Sigmoid colon (tissue), 4 donors: ENCODE results near the gene CCDC172.

Source experiments
- EP300 ChIP-seq, 4 donors: sonication (generic); formaldehyde crosslinking; IDR thresholded peaks; one replicate each; pipeline ENCODE4 v1.6.1; 2017; ENCODE audit warnings: antibody characterized with exemption in 4 of 4
- POLR2A ChIP-seq, 2 donors: fragments of 450-650 bp; IDR thresholded peaks; one replicate each; pipeline ENCODE4 v1.6.1; 2016; ENCODE audit warnings: antibody characterized with exemption in 2 of 2, mild to moderate bottlenecking in 2 of 2, moderate library complexity in 2 of 2
- POLR2AphosphoS5 ChIP-seq, 4 donors: sonication (generic); formaldehyde crosslinking; IDR thresholded peaks; one replicate each; pipeline ENCODE4 v1.6.1; 2017; ENCODE audit warnings: antibody characterized with exemption in 4 of 4
- TF ChIP-seq, protein P1 (sequence below), 4 experiments: fragments of 450-650 bp in 3 of 4; fragments of 200-600 bp in 1 of 4; IDR thresholded peaks; one replicate each; pipeline ENCODE4 v1.5.1; 2016 to 2019; ENCODE audit warnings: antibody characterized with exemption in 4 of 4, mild to moderate bottlenecking in 3 of 4, moderate library complexity in 2 of 4

DNA sequence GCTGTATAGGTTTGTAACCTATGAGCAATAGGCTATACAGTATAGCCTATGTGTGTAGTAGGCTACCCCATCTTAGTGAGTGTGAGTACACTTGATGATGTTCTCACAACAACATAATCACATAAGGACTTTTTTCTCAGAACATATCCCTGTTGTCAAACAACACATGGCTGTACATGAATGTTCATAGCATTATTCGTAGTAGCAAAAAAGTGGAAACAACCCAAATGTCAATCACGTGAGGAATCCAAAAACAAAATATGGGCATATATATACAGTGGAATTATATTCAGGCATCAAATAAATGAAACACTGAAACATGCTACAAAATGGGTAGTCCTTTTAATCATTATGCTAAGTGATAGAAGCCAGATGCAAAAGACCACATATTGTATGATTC is 31.1 kb downstream of the CCDC172 start:
- TF ChIP-seq, protein P1, sequence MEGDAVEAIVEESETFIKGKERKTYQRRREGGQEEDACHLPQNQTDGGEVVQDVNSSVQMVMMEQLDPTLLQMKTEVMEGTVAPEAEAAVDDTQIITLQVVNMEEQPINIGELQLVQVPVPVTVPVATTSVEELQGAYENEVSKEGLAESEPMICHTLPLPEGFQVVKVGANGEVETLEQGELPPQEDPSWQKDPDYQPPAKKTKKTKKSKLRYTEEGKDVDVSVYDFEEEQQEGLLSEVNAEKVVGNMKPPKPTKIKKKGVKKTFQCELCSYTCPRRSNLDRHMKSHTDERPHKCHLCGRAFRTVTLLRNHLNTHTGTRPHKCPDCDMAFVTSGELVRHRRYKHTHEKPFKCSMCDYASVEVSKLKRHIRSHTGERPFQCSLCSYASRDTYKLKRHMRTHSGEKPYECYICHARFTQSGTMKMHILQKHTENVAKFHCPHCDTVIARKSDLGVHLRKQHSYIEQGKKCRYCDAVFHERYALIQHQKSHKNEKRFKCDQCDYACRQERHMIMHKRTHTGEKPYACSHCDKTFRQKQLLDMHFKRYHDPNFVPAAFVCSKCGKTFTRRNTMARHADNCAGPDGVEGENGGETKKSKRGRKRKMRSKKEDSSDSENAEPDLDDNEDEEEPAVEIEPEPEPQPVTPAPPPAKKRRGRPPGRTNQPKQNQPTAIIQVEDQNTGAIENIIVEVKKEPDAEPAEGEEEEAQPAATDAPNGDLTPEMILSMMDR (IDR thresholded peaks at IDR 0.05): no peak
- no peak for TF ChIP-seq EP300 (IDR thresholded peaks at IDR 0.05)
- TF ChIP-seq POLR2AphosphoS5 (IDR thresholded peaks at IDR 0.05): no peak
- TF ChIP-seq POLR2A (IDR thresholded peaks at IDR 0.05): no peak
